Thoracic aorta (tissue), 2 donors: ENCODE results near the gene SLC35F3. TPM values are rescaled to one million over a fixed set of nuclear protein-coding genes. Genes with fewer than 3 reads are reported as not detected.

Experiments
- ATAC-seq: fragments of 150-250 bp; one replicate; pipeline ENCODE4 v1.8.0; 2017; ENCODE audit warnings: low read depth; ENCODE audit not compliant: insufficient number of reproducible peaks, low FRiP score
- DNase-seq: peaks from one replicate; pipeline ENCODE4 v3.0.0-alpha.2; 2020; ENCODE audit warnings: low spot score
- H3K27ac ChIP-seq, 2 donors: fragments of 200-600 bp; sonication (generic); 1 replicate in 1 of 2; 2 replicates in 1 of 2; pipeline ENCODE4 v1.5.1; 2016; ENCODE audit warnings: mild to moderate bottlenecking in 2 of 2, moderate library complexity in 2 of 2
- H3K27me3 ChIP-seq: fragments of 200-600 bp; sonication (generic); replicated peaks from 2 replicates; pipeline ENCODE4 v1.6.0; 2016; ENCODE audit warnings: mild to moderate bottlenecking; ENCODE audit not compliant: insufficient read depth
- H3K36me3 ChIP-seq: fragments of 200-600 bp; sonication (generic); one replicate; pipeline ENCODE4 v1.5.1; 2016
- H3K4me1 ChIP-seq, 2 donors: fragments of 200-600 bp; sonication (generic); 1 replicate in 1 of 2; 2 replicates in 1 of 2; pipeline versions ENCODE4 v1.5.1 to v1.6.0; 2016; ENCODE audit warnings: low read depth in 2 of 2, mild to moderate bottlenecking in 1 of 2; ENCODE audit not compliant: control insufficient read depth in 1 of 2
- H3K4me3 ChIP-seq: fragments of 200-600 bp; sonication (generic); 2 replicates; pipeline ENCODE4 v1.5.1; 2016; ENCODE audit warnings: mild to moderate bottlenecking
- H3K9me3 ChIP-seq: fragments of 200-600 bp; sonication (generic); 2 replicates; pipeline ENCODE4 v1.5.1; 2016
- total RNA-seq, 2 donors: library from RNA; depleted of rRNA; stranded (reverse); fragments of >200 nt; gene quantifications; one replicate each; pipeline versions ENCODE4 v1.1.0 to v1.2.3, GENCODE V29; 2016
- TF ChIP-seq, protein P1 (sequence below): fragments of 200-600 bp; sonication (generic); IDR thresholded peaks from one replicate; pipeline ENCODE4 v1.5.1; 2019; ENCODE audit warnings: antibody characterized with exemption

Gene SLC35F3
- total RNA-seq, 2 donors from 2014 or later = not detected

DNA sequence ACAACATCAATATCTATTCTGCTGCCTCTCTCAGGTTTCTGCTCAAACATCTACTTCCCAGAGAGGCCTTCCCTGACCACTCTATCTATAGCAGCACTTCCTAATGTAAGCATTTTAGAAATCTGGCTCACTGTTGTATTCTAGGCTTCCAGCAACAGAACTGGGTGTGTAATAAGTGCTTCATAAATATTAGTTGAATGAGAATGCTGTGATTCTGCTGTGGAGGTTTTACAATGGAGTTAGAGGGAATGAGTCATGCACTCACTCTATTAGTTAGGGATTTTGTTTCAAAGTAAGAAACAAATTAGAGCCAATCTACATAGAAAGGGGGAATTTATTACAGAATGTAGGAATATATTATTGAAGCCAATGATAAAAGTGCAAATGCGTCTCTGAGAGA is 38.6 kb upstream of the SLC35F3 start:
- no peaks in the 10 kb centered on the region for H3K4me1 ChIP-seq
- no peak overlapping the region for H3K4me3 ChIP-seq
- TF ChIP-seq, protein P1, sequence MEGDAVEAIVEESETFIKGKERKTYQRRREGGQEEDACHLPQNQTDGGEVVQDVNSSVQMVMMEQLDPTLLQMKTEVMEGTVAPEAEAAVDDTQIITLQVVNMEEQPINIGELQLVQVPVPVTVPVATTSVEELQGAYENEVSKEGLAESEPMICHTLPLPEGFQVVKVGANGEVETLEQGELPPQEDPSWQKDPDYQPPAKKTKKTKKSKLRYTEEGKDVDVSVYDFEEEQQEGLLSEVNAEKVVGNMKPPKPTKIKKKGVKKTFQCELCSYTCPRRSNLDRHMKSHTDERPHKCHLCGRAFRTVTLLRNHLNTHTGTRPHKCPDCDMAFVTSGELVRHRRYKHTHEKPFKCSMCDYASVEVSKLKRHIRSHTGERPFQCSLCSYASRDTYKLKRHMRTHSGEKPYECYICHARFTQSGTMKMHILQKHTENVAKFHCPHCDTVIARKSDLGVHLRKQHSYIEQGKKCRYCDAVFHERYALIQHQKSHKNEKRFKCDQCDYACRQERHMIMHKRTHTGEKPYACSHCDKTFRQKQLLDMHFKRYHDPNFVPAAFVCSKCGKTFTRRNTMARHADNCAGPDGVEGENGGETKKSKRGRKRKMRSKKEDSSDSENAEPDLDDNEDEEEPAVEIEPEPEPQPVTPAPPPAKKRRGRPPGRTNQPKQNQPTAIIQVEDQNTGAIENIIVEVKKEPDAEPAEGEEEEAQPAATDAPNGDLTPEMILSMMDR = no peak
- no peaks in the 10 kb centered on the region for H3K36me3 ChIP-seq
- H3K9me3 ChIP-seq = no peaks in the 10 kb centered on the region
- no peak for DNase-seq
- H3K27me3 ChIP-seq = no peaks in the 10 kb centered on the region
- no peak for ATAC-seq
- no peak overlapping the region for H3K27ac ChIP-seq

DNA sequence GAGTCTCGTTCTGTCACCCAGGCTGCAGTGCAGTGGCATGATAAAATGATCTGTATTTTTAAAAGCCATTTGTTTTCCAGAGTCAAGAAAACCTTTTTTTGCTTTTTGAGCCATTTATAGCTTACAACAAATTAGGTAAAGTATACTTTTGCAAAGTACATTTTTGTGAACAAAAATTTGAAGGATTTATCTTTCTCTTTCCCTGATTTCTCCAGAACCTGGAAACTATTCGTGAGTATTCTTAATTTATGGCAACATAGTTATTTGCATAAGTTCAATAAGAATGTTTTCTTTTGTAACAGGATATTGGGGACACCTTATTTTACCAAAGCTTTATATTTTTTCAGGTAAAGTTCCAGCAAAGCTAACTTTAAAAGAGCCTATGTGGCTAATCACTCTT is 37.4 kb upstream of the SLC35F3 start:
- no peak for ATAC-seq
- Histone ChIP-seq H3K4me3 (no peak overlapping the region), H3K9me3 (no peaks in the 10 kb centered on the region), H3K4me1 (no peaks in the 10 kb centered on the region), H3K27ac (no peak overlapping the region), H3K27me3 (no peaks in the 10 kb centered on the region), H3K36me3 (no peaks in the 10 kb centered on the region)
- TF ChIP-seq, protein P1 = no peak
- no peak for DNase-seq

DNA sequence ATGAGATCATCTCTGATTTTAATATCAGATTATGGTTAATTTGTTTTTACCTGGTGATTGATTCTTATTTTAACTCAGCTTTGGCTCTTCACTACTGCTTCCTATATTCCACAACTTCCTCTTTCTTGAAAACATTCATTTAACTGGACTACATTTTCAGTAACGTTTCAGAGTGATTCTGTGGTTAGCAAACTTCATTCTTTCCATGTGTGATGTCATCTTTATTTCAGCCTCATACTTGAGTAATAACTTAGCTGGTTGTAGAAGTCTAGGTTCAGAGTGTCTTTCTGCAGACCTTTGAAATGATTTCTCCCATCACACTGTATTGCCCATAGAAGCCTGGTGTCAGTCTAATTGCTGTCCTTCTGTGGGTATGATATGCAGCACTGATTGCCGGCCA is 36.0 kb upstream of the SLC35F3 start:
- H3K9me3 ChIP-seq = no peaks in the 10 kb centered on the region
- H3K27ac ChIP-seq = no peak overlapping the region
- TF ChIP-seq, protein P1 = no peak
- H3K27me3 ChIP-seq = no peaks in the 10 kb centered on the region
- H3K4me3 ChIP-seq = no peak overlapping the region
- no peak for DNase-seq
- no peak for ATAC-seq
- no peaks in the 10 kb centered on the region for H3K4me1 ChIP-seq
- H3K36me3 ChIP-seq = no peaks in the 10 kb centered on the region

- TF ChIP-seq, protein P1 = no peak
- Histone ChIP-seq H3K27me3 (no peaks in the 10 kb centered on the region), H3K4me1 (no peaks in the 10 kb centered on the region), H3K36me3 (no peaks in the 10 kb centered on the region), H3K4me3 (no peak overlapping the region), H3K27ac (no peak overlapping the region), H3K9me3 (no peaks in the 10 kb centered on the region)
- no peak for ATAC-seq
- no peak for DNase-seq
These were observed 34.8 kb upstream of the SLC35F3 start for GRCh38 chr1:233869680-233870079.

DNA sequence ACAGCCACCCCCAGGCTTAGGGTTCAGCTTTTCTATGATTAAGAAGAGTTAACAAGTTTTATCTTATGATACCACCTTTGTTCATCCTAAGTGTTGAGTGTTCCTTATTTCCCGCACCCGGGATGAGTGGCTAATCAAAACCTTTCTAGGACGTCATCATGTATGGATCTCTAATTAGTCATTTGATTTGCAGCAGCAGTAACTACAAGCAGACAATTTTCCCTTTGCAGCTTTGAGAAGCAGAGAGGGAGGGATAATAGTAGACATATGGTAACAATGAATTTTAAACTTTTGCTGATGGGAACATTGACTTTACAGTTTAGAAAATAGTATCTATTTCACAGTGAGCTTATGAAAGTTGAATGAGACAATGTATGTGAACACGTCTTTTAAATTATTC is 30.8 kb upstream of the SLC35F3 start:
- Histone ChIP-seq H3K4me3 (no peak overlapping the region), H3K4me1 (no peaks in the 10 kb centered on the region), H3K27ac (no peak overlapping the region), H3K36me3 (no peaks in the 10 kb centered on the region), H3K9me3 (no peaks in the 10 kb centered on the region), H3K27me3 (no peaks in the 10 kb centered on the region)
- no peak for ATAC-seq
- DNase-seq = no peak
- TF ChIP-seq, protein P1 = no peak
